ENCODE measurements around the gene XPNPEP3.
"Not testable (repeated sequence)": the region's sequence is repeated elsewhere in the genome, so short reads cannot be mapped to it uniquely, and the experiment has no call there.

XPNPEP3 gene

DNA sequence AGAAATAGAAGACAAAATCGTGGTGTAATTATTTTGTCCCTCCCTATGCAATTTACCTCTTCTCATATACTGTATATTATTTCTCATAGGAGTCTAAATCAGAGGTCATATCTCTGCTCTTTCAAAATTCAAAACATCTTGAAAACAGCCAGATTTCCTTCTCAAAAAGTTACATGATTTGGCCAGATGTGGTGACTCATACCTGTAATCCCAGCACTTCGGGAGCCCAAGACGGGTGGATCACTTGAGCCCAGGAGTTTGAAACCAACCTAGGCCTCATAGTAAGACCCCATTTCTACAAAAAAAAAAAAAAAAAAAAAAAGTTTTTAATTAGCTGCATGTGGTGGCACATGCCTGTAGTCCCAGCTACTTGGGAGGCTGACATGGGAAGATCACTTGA lies 33.9 kb downstream of the XPNPEP3 start:
- Histone ChIP-seq H3K4me1 (ENCODE audit: control insufficient read depth, insufficient read depth, low read length) (no peaks in the 10 kb centered on the region), H3K27ac (ENCODE audit: low read depth, low read length) (no peak overlapping the region), H3K36me3 (ENCODE audit: control insufficient read depth, insufficient read depth, low read length) (peaks cover 45% of the 10 kb centered on the region), H3K9me3 (ENCODE audit: control insufficient read depth, insufficient read depth, low read depth, low read length) (no peaks in the 10 kb centered on the region), H3K9ac (ENCODE audit: low read length) (no peak overlapping the region), H3K27me3 (ENCODE audit: control insufficient read depth, insufficient read depth, low read length) (no peaks in the 10 kb centered on the region), H3K4me3 (ENCODE audit: low read depth, low read length) (no peak overlapping the region)

GRCh38 chr22:40894417-40894816 lies 37.5 kb downstream of the XPNPEP3 start:
- Histone ChIP-seq H3K36me3 (ENCODE audit: control insufficient read depth, insufficient read depth, low read length) (peaks cover 14% of the 10 kb centered on the region), H3K4me3 (ENCODE audit: low read depth, low read length) (no peak overlapping the region), H3K4me1 (ENCODE audit: control insufficient read depth, insufficient read depth, low read length) (no peaks in the 10 kb centered on the region), H3K27me3 (ENCODE audit: control insufficient read depth, insufficient read depth, low read length) (no peaks in the 10 kb centered on the region), H3K9ac (ENCODE audit: low read length) (no peak overlapping the region), H3K27ac (ENCODE audit: low read depth, low read length) (no peak overlapping the region), H3K9me3 (ENCODE audit: control insufficient read depth, insufficient read depth, low read depth, low read length) (no peaks in the 10 kb centered on the region)

- no peak overlapping the region for H3K9ac ChIP-seq (ENCODE audit: low read length)
- no peaks in the 10 kb centered on the region for H3K4me1 ChIP-seq (ENCODE audit: control insufficient read depth, insufficient read depth, low read length)
- no peak overlapping the region for H3K27ac ChIP-seq (ENCODE audit: low read depth, low read length)
- H3K9me3 ChIP-seq (ENCODE audit: control insufficient read depth, insufficient read depth, low read depth, low read length), result no peaks in the 10 kb centered on the region
- H3K4me3 ChIP-seq (ENCODE audit: low read depth, low read length), result no peak overlapping the region
- H3K36me3 ChIP-seq (ENCODE audit: control insufficient read depth, insufficient read depth, low read length), result 0 out of 2 replicates have a peak, but pooled peaks cover 2% of the 10 kb centered on the region
- no peaks in the 10 kb centered on the region for H3K27me3 ChIP-seq (ENCODE audit: control insufficient read depth, insufficient read depth, low read length)
These were observed 42.0 kb downstream of the XPNPEP3 start for GRCh38 chr22:40898850-40899357.

DNA sequence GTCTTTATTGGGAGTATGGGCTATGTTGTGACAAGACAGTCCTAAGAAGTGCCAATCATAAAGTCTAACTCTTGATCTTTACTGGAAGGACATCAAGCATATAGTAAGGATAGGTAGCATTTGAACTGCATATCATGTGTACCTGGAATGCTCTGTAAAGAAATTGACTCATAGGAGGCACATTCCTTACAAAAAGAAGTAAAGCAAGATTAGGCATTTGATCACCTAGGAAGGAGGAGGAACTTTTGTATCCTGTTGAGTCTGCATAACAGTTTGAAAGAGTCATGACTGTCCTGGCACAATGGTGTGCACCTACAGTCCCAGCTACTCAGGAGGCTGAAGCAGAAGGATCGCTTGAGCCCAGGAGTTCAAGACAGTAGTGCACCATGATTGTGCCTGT lies 47.2 kb downstream of the XPNPEP3 start:
- no peak overlapping the region for H3K27ac ChIP-seq (ENCODE audit: low read depth, low read length)
- H3K27me3 ChIP-seq (ENCODE audit: control insufficient read depth, insufficient read depth, low read length), result no peaks in the 10 kb centered on the region
- H3K9me3 ChIP-seq (ENCODE audit: control insufficient read depth, insufficient read depth, low read depth, low read length), result no peaks in the 10 kb centered on the region

DNA sequence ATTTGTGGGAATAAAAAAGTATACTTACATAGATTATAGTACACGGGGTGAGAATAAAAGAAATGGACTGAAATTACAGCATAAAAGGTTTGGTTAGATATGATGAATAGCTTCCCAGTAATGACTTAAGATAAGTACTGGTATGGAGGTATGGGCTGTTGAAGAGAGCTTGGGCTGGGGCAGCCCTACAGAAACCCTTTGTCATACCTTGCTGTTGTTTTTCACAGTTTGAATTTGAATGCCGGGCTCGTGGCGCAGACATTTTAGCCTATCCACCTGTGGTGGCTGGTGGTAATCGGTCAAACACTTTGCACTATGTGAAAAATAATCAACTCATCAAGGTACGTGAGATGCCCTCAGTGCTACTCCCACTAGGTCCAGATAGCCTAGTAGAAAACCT lies 51.9 kb downstream of the XPNPEP3 start:
- Histone ChIP-seq H3K36me3 (ENCODE audit: control insufficient read depth, insufficient read depth, low read length) (peaks cover 43% of the 10 kb centered on the region), H3K27ac (ENCODE audit: low read depth, low read length) (no peak overlapping the region), H3K9me3 (ENCODE audit: control insufficient read depth, insufficient read depth, low read depth, low read length) (no peaks in the 10 kb centered on the region), H3K9ac (ENCODE audit: low read length) (no peak overlapping the region), H3K4me3 (ENCODE audit: low read depth, low read length) (no peak overlapping the region), H3K27me3 (ENCODE audit: control insufficient read depth, insufficient read depth, low read length) (no peaks in the 10 kb centered on the region), H3K4me1 (ENCODE audit: control insufficient read depth, insufficient read depth, low read length) (no peaks in the 10 kb centered on the region)

More for the DNA sequence above, 47.2 kb downstream of the XPNPEP3 start:
- H3K4me3 ChIP-seq (ENCODE audit: low read depth, low read length), result no peak overlapping the region
- H3K9ac ChIP-seq (ENCODE audit: low read length), result no peak overlapping the region
- no peaks in the 10 kb centered on the region for H3K4me1 ChIP-seq (ENCODE audit: control insufficient read depth, insufficient read depth, low read length)
- H3K36me3 ChIP-seq (ENCODE audit: control insufficient read depth, insufficient read depth, low read length), result peaks cover 20% of the 10 kb centered on the region

- H3K27ac ChIP-seq (ENCODE audit: low read depth, low read length), result no peak overlapping the region
These were observed 54.8 kb downstream of the XPNPEP3 start for GRCh38 chr22:40911772-40912171.

GRCh38 chr22:40912987-40913386 lies 56.0 kb downstream of the XPNPEP3 start:
- not testable (repeated sequence) for H3K27ac ChIP-seq (ENCODE audit: low read depth, low read length); H3K27me3 ChIP-seq (ENCODE audit: control insufficient read depth, insufficient read depth, low read length); H3K4me1 ChIP-seq (ENCODE audit: control insufficient read depth, insufficient read depth, low read length); H3K4me3 ChIP-seq (ENCODE audit: low read depth, low read length); H3K9me3 ChIP-seq (ENCODE audit: control insufficient read depth, insufficient read depth, low read depth, low read length); H3K9ac ChIP-seq (ENCODE audit: low read length)
- H3K36me3 ChIP-seq (ENCODE audit: control insufficient read depth, insufficient read depth, low read length), result peaks cover 63% of the 10 kb centered on the region

More at GRCh38 chr22:40911772-40912171, 54.8 kb downstream of the XPNPEP3 start:
- Histone ChIP-seq H3K36me3 (ENCODE audit: control insufficient read depth, insufficient read depth, low read length) (peaks cover 62% of the 10 kb centered on the region), H3K4me3 (ENCODE audit: low read depth, low read length) (no peak overlapping the region), H3K9ac (ENCODE audit: low read length) (no peak overlapping the region), H3K9me3 (ENCODE audit: control insufficient read depth, insufficient read depth, low read depth, low read length) (no peaks in the 10 kb centered on the region), H3K27me3 (ENCODE audit: control insufficient read depth, insufficient read depth, low read length) (no peaks in the 10 kb centered on the region), H3K4me1 (ENCODE audit: control insufficient read depth, insufficient read depth, low read length) (no peaks in the 10 kb centered on the region)

DNA sequence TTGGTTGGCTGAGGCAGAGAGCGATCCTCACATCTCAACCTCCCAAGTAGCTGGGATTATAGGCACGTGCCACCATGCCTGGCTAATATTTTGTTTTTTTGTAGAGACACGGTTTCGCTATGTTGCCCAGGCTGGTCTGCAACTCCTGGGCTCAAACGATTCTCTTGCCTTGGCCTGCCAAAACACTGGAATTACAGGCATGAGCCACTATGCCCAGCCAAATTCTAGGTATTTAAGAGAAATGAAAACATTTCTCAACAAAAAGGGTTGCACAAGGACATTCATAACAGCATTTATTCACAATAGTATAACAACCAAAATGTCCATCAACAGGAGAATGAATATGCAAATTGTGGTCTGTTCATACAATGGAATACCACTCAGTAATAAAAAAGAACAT lies 62.5 kb downstream of the XPNPEP3 start:
- Histone ChIP-seq H3K27me3 (ENCODE audit: control insufficient read depth, insufficient read depth, low read length) (no peaks in the 10 kb centered on the region), H3K27ac (ENCODE audit: low read depth, low read length) (no peak overlapping the region), H3K4me3 (ENCODE audit: low read depth, low read length) (no peak overlapping the region), H3K9ac (ENCODE audit: low read length) (no peak overlapping the region), H3K9me3 (ENCODE audit: control insufficient read depth, insufficient read depth, low read depth, low read length) (no peaks in the 10 kb centered on the region), H3K4me1 (ENCODE audit: control insufficient read depth, insufficient read depth, low read length) (no peaks in the 10 kb centered on the region), H3K36me3 (ENCODE audit: control insufficient read depth, insufficient read depth, low read length) (peaks cover 59% of the 10 kb centered on the region)

DNA sequence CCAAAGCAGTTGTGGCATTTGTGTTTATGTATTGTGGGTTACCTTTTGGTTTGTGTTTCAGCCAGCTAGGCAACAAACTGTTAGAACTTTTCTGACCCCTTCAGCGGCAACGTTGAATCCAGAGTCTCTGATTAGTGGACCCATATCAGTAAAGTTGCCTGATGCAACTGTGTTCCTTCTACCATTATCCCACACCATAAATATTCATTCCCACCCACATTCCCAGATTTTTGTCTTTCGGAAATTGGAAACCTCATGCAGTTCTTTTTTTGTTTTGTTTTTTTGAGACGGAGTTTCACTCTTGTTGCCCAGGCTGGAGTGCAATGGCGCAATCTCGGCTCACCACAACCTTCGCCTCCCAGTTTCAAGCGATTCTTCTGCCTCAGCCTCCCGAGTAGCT lies 63.6 kb downstream of the XPNPEP3 start:
- no peak overlapping the region for H3K9ac ChIP-seq (ENCODE audit: low read length)
- no peak overlapping the region for H3K27ac ChIP-seq (ENCODE audit: low read depth, low read length)
- no peaks in the 10 kb centered on the region for H3K4me1 ChIP-seq (ENCODE audit: control insufficient read depth, insufficient read depth, low read length)
- peaks cover 62% of the 10 kb centered on the region for H3K36me3 ChIP-seq (ENCODE audit: control insufficient read depth, insufficient read depth, low read length)
- H3K9me3 ChIP-seq (ENCODE audit: control insufficient read depth, insufficient read depth, low read depth, low read length), result no peaks in the 10 kb centered on the region
- no peak overlapping the region for H3K4me3 ChIP-seq (ENCODE audit: low read depth, low read length)
- no peaks in the 10 kb centered on the region for H3K27me3 ChIP-seq (ENCODE audit: control insufficient read depth, insufficient read depth, low read length)

- H3K27me3 ChIP-seq (ENCODE audit: control insufficient read depth, insufficient read depth, low read length), result no peaks in the 10 kb centered on the region
- H3K9me3 ChIP-seq (ENCODE audit: control insufficient read depth, insufficient read depth, low read depth, low read length), result no peaks in the 10 kb centered on the region
- H3K4me1 ChIP-seq (ENCODE audit: control insufficient read depth, insufficient read depth, low read length), result no peaks in the 10 kb centered on the region
- H3K4me3 ChIP-seq (ENCODE audit: low read depth, low read length), result no peak overlapping the region
- no peak overlapping the region for H3K27ac ChIP-seq (ENCODE audit: low read depth, low read length)
- H3K9ac ChIP-seq (ENCODE audit: low read length), result no peak overlapping the region
- peaks cover 59% of the 10 kb centered on the region for H3K36me3 ChIP-seq (ENCODE audit: control insufficient read depth, insufficient read depth, low read length)
These were observed 65.7 kb downstream of the XPNPEP3 start for GRCh38 chr22:40922484-40923303.

- Histone ChIP-seq H3K9ac (ENCODE audit: low read length) (no peak overlapping the region), H3K36me3 (ENCODE audit: control insufficient read depth, insufficient read depth, low read length) (peaks cover 34% of the 10 kb centered on the region)
These were observed 71.7 kb downstream of the XPNPEP3 start for GRCh38 chr22:40928657-40929056.

More at GRCh38 chr22:40928657-40929056, 71.7 kb downstream of the XPNPEP3 start:
- Histone ChIP-seq H3K4me1 (ENCODE audit: control insufficient read depth, insufficient read depth, low read length) (no peaks in the 10 kb centered on the region), H3K27ac (ENCODE audit: low read depth, low read length) (no peak overlapping the region), H3K4me3 (ENCODE audit: low read depth, low read length) (no peak overlapping the region), H3K9me3 (ENCODE audit: control insufficient read depth, insufficient read depth, low read depth, low read length) (no peaks in the 10 kb centered on the region), H3K27me3 (ENCODE audit: control insufficient read depth, insufficient read depth, low read length) (no peaks in the 10 kb centered on the region)

All from HUES6 (cell line).